HEK293 (cell line): ENCODE results near the gene DLL4.

Experiments used
- CTCF ChIA-PET: fragments of 350-600 bp; formaldehyde crosslinking; extraction: SDS; loops from one replicate; lab custom pipeline; 2021; ENCODE audit warnings: antibody characterized with exemption; lab: Yijun Ruan, JAX
- POLR2A ChIA-PET: fragments of 300-600 bp; formaldehyde crosslinking; extraction: SDS; loops from one replicate; lab custom pipeline; 2020; ENCODE audit warnings: antibody characterized with exemption, inconsistent platforms; lab: Yijun Ruan, JAX
- H3K27ac ChIP-seq: fragments of 200-500 bp; sonication (Bioruptor generic); 2 replicates; pipeline ENCODE4 v1.5.1; 2014; ENCODE audit warnings: low read depth, low read length, control low read depth, inconsistent platforms; ENCODE audit errors: extremely low read depth
- H3K36me3 ChIP-seq, 2 experiments: fragments of 200-500 bp in 1 of 2; sonication (Bioruptor generic) in 1 of 2; 1 replicate in 1 of 2; 2 replicates in 1 of 2; pipeline ENCODE4 v1.5.1; 2014 to 2017; ENCODE audit warnings: inconsistent platforms in 2 of 2, low read length in 2 of 2; ENCODE audit not compliant: control insufficient read depth in 2 of 2, insufficient read depth in 1 of 2
- H3K4me1 ChIP-seq: fragments of 200-500 bp; sonication (Bioruptor generic); 2 replicates; pipeline ENCODE4 v1.5.1; 2014; ENCODE audit warnings: mild to moderate bottlenecking, low read length, inconsistent platforms; ENCODE audit not compliant: control insufficient read depth, insufficient read depth
- H3K4me3 ChIP-seq: 2 replicates; pipeline ENCODE4 v1.5.1; 2011; ENCODE audit warnings: low read depth, mild to moderate bottlenecking, control low read depth, low read length, moderate library complexity
- H3K9me3 ChIP-seq: fragments of 200-500 bp; sonication (Bioruptor generic); 2 replicates; pipeline ENCODE4 v1.5.1; 2014; ENCODE audit warnings: low read depth, low read length, inconsistent platforms; ENCODE audit not compliant: control insufficient read depth, insufficient read depth
- BCL11A ChIP-seq: fragments of 450-650 bp; formaldehyde crosslinking; IDR thresholded peaks from 2 replicates; pipeline ENCODE4 v1.5.1; 2016; ENCODE audit warnings: low read depth, missing biosample characterization, missing genetic modification characterization
- EGR2 ChIP-seq: fragments of 450-650 bp; formaldehyde crosslinking; IDR thresholded peaks from 2 replicates; pipeline ENCODE4 v1.5.1; 2016; ENCODE audit warnings: low read depth, missing biosample characterization, missing genetic modification characterization
- FEZF1 ChIP-seq: fragments of 450-650 bp; formaldehyde crosslinking; IDR thresholded peaks from 2 replicates; pipeline ENCODE4 v1.5.1; 2016; ENCODE audit warnings: missing biosample characterization, missing genetic modification characterization
- MEIS1 ChIP-seq: sonication (generic); formaldehyde crosslinking; IDR thresholded peaks from 2 replicates; pipeline ENCODE4 v1.8.1; 2022; ENCODE audit warnings: missing genetic modification reagents, mild to moderate bottlenecking, borderline replicate concordance
- SCRT2 ChIP-seq: fragments of 450-650 bp; formaldehyde crosslinking; IDR thresholded peaks from 2 replicates; pipeline ENCODE4 v1.5.1; 2016; ENCODE audit warnings: missing biosample characterization, missing genetic modification characterization
- WT1 ChIP-seq: fragments of 450-650 bp; formaldehyde crosslinking; IDR thresholded peaks from 2 replicates; pipeline ENCODE4 v1.5.1; 2016; ENCODE audit warnings: missing biosample characterization, missing genetic modification characterization
- ZBTB6 ChIP-seq: fragments of 450-650 bp; formaldehyde crosslinking; IDR thresholded peaks from 2 replicates; pipeline ENCODE4 v1.5.1; 2017; ENCODE audit warnings: missing biosample characterization, missing genetic modification characterization
- ZNF132 ChIP-seq: fragments of 450-650 bp; formaldehyde crosslinking; IDR thresholded peaks from 2 replicates; pipeline ENCODE4 v1.5.1; 2017; ENCODE audit warnings: missing biosample characterization, missing genetic modification characterization, borderline replicate concordance
- ZNF24 ChIP-seq: fragments of 450-650 bp; formaldehyde crosslinking; IDR thresholded peaks from 2 replicates; pipeline ENCODE4 v1.5.1; 2016; ENCODE audit warnings: missing biosample characterization, missing genetic modification characterization
- ZNF350 ChIP-seq: fragments of 450-650 bp; formaldehyde crosslinking; IDR thresholded peaks from 2 replicates; pipeline ENCODE4 v1.5.0; 2017; ENCODE audit warnings: missing biosample characterization, mild to moderate bottlenecking, missing genetic modification characterization
- ZNF366 ChIP-seq: fragments of 450-650 bp; formaldehyde crosslinking; conservative IDR thresholded peaks from 2 replicates; pipeline ENCODE4 v1.5.1; 2016; ENCODE audit warnings: missing biosample characterization, missing genetic modification characterization
- ZNF530 ChIP-seq: fragments of 450-650 bp; formaldehyde crosslinking; IDR thresholded peaks from 2 replicates; pipeline ENCODE4 v1.5.1; 2016; ENCODE audit warnings: low read depth, missing biosample characterization, missing genetic modification characterization
- ZNF558 ChIP-seq: fragments of 450-650 bp; formaldehyde crosslinking; IDR thresholded peaks from 2 replicates; pipeline ENCODE4 v1.5.1; 2016; ENCODE audit warnings: missing biosample characterization, missing genetic modification characterization
- ZNF571 ChIP-seq: fragments of 450-650 bp; formaldehyde crosslinking; IDR thresholded peaks from 2 replicates; pipeline ENCODE4 v1.5.0; 2017; ENCODE audit warnings: missing biosample characterization, missing genetic modification characterization
- ZNF658 ChIP-seq: fragments of 450-650 bp; formaldehyde crosslinking; IDR thresholded peaks from 2 replicates; pipeline ENCODE4; 2016; ENCODE audit warnings: missing biosample characterization, missing genetic modification characterization
- ZNF776 ChIP-seq: fragments of 450-650 bp; formaldehyde crosslinking; IDR thresholded peaks from 2 replicates; pipeline ENCODE4 v1.5.0; 2017; ENCODE audit warnings: missing biosample characterization, missing genetic modification characterization, borderline replicate concordance
- ZNF837 ChIP-seq: fragments of 450-650 bp; formaldehyde crosslinking; IDR thresholded peaks from 2 replicates; pipeline ENCODE4 v1.5.1; 2016; ENCODE audit warnings: missing biosample characterization, missing genetic modification characterization
- ZSCAN4 ChIP-seq: fragments of 450-650 bp; formaldehyde crosslinking; IDR thresholded peaks from 2 replicates; pipeline ENCODE4 v1.5.1; 2017; ENCODE audit warnings: missing biosample characterization, missing genetic modification characterization
- TF ChIP-seq, protein P1 (sequence below): fragments of 450-650 bp; formaldehyde crosslinking; IDR thresholded peaks from 2 replicates; pipeline ENCODE4 v1.5.1; 2016; ENCODE audit warnings: missing biosample characterization, missing genetic modification characterization
- TF ChIP-seq, protein P2 (sequence below): fragments of 450-650 bp; IDR thresholded peaks from 2 replicates; pipeline ENCODE4 v1.5.1; 2018; ENCODE audit warnings: missing biosample characterization, mild to moderate bottlenecking, missing genetic modification characterization
- TF ChIP-seq, protein P3 (sequence below): fragments of 450-650 bp; formaldehyde crosslinking; IDR thresholded peaks from 2 replicates; pipeline ENCODE4 v1.5.1; 2016; ENCODE audit warnings: missing biosample characterization, missing genetic modification characterization, borderline replicate concordance
- TF ChIP-seq, protein P4 (sequence below): fragments of 450-650 bp; formaldehyde crosslinking; IDR thresholded peaks from 2 replicates; pipeline ENCODE4 v1.5.1; 2016; ENCODE audit warnings: missing biosample characterization, missing genetic modification characterization, low read depth

Gene DLL4

GRCh38 chr15:40978562-40978961 is 49.4 kb downstream of the DLL4 start (continued):
- TF ChIP-seq, protein P1, sequence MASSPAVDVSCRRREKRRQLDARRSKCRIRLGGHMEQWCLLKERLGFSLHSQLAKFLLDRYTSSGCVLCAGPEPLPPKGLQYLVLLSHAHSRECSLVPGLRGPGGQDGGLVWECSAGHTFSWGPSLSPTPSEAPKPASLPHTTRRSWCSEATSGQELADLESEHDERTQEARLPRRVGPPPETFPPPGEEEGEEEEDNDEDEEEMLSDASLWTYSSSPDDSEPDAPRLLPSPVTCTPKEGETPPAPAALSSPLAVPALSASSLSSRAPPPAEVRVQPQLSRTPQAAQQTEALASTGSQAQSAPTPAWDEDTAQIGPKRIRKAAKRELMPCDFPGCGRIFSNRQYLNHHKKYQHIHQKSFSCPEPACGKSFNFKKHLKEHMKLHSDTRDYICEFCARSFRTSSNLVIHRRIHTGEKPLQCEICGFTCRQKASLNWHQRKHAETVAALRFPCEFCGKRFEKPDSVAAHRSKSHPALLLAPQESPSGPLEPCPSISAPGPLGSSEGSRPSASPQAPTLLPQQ (tag by site-specific recombination): no peak
- TF ChIP-seq ZBTB6 (tag by site-specific recombination) (no peak), ZNF837 (tag by site-specific recombination) (no peak), FEZF1 (tag by site-specific recombination) (no peak), ZNF658 (tag by site-specific recombination) (no peak), ZNF132 (tag by site-specific recombination) (no peak)
- TF ChIP-seq, protein P2, sequence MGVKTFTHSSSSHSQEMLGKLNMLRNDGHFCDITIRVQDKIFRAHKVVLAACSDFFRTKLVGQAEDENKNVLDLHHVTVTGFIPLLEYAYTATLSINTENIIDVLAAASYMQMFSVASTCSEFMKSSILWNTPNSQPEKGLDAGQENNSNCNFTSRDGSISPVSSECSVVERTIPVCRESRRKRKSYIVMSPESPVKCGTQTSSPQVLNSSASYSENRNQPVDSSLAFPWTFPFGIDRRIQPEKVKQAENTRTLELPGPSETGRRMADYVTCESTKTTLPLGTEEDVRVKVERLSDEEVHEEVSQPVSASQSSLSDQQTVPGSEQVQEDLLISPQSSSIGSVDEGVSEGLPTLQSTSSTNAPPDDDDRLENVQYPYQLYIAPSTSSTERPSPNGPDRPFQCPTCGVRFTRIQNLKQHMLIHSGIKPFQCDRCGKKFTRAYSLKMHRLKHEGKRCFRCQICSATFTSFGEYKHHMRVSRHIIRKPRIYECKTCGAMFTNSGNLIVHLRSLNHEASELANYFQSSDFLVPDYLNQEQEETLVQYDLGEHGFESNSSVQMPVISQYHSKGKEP: no peak

- no peaks in the 10 kb centered on the region for H3K9me3 ChIP-seq
- H3K4me1 ChIP-seq: no peaks in the 10 kb centered on the region
- no peak overlapping the region for H3K4me3 ChIP-seq
- peaks cover 2 to 94% of the 10 kb centered on the region in 2 experiments for H3K36me3 ChIP-seq
- H3K27ac ChIP-seq: no peak overlapping the region
- CTCF ChIA-PET: interaction anchor here (1.7 kb wide), 1 partner anchor 77 kb away, joined by 5 read pairs; no protein-coding TSS in a partner anchor
- POLR2A ChIA-PET: no interaction called here
- TF ChIP-seq ZNF558 (no peak), ZNF366 (tag by site-specific recombination) (no peak), ZNF530 (tag by site-specific recombination) (no peak), ZNF24 (tag by site-specific recombination) (no peak), WT1 (tag by site-specific recombination) (no peak), ZNF776 (tag by site-specific recombination) (no peak), ZSCAN4 (tag by site-specific recombination) (no peak), ZNF571 (tag by site-specific recombination) (no peak), SCRT2 (no peak), EGR2 (tag by site-specific recombination) (no peak), MEIS1 (CRISPR knock-in tag) (no peak), ZNF350 (tag by site-specific recombination) (no peak), BCL11A (tag by site-specific recombination) (no peak)
- TF ChIP-seq, protein P3, sequence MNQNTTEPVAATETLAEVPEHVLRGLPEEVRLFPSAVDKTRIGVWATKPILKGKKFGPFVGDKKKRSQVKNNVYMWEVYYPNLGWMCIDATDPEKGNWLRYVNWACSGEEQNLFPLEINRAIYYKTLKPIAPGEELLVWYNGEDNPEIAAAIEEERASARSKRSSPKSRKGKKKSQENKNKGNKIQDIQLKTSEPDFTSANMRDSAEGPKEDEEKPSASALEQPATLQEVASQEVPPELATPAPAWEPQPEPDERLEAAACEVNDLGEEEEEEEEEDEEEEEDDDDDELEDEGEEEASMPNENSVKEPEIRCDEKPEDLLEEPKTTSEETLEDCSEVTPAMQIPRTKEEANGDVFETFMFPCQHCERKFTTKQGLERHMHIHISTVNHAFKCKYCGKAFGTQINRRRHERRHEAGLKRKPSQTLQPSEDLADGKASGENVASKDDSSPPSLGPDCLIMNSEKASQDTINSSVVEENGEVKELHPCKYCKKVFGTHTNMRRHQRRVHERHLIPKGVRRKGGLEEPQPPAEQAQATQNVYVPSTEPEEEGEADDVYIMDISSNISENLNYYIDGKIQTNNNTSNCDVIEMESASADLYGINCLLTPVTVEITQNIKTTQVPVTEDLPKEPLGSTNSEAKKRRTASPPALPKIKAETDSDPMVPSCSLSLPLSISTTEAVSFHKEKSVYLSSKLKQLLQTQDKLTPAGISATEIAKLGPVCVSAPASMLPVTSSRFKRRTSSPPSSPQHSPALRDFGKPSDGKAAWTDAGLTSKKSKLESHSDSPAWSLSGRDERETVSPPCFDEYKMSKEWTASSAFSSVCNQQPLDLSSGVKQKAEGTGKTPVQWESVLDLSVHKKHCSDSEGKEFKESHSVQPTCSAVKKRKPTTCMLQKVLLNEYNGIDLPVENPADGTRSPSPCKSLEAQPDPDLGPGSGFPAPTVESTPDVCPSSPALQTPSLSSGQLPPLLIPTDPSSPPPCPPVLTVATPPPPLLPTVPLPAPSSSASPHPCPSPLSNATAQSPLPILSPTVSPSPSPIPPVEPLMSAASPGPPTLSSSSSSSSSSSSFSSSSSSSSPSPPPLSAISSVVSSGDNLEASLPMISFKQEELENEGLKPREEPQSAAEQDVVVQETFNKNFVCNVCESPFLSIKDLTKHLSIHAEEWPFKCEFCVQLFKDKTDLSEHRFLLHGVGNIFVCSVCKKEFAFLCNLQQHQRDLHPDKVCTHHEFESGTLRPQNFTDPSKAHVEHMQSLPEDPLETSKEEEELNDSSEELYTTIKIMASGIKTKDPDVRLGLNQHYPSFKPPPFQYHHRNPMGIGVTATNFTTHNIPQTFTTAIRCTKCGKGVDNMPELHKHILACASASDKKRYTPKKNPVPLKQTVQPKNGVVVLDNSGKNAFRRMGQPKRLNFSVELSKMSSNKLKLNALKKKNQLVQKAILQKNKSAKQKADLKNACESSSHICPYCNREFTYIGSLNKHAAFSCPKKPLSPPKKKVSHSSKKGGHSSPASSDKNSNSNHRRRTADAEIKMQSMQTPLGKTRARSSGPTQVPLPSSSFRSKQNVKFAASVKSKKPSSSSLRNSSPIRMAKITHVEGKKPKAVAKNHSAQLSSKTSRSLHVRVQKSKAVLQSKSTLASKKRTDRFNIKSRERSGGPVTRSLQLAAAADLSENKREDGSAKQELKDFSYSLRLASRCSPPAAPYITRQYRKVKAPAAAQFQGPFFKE (tag by site-specific recombination): no peak
- TF ChIP-seq, protein P4, sequence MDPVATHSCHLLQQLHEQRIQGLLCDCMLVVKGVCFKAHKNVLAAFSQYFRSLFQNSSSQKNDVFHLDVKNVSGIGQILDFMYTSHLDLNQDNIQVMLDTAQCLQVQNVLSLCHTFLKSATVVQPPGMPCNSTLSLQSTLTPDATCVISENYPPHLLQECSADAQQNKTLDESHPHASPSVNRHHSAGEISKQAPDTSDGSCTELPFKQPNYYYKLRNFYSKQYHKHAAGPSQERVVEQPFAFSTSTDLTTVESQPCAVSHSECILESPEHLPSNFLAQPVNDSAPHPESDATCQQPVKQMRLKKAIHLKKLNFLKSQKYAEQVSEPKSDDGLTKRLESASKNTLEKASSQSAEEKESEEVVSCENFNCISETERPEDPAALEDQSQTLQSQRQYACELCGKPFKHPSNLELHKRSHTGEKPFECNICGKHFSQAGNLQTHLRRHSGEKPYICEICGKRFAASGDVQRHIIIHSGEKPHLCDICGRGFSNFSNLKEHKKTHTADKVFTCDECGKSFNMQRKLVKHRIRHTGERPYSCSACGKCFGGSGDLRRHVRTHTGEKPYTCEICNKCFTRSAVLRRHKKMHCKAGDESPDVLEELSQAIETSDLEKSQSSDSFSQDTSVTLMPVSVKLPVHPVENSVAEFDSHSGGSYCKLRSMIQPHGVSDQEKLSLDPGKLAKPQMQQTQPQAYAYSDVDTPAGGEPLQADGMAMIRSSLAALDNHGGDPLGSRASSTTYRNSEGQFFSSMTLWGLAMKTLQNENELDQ (tag by site-specific recombination): no peak
These were observed 52.0 kb downstream of the DLL4 start for GRCh38 chr15:40981186-40981585.
